GM18498 (cell line): ENCODE measurements around the gene COTL1.
"Not testable (repeated sequence)": the region's sequence is repeated elsewhere in the genome, so short reads cannot be mapped to it uniquely, and the experiment has no call there.

Source experiments
- ATAC-seq: cut with Tn5 transposase; IDR thresholded peaks from one replicate; pipeline ENCODE4 v1.9.1; 2021; ENCODE audit warnings: mild to moderate bottlenecking, moderate library complexity; ENCODE audit not compliant: unreplicated experiment

The COTL1 gene

GRCh38 chr16:84643674-84644073 is 25.8 kb upstream of the COTL1 start:
- no peak for ATAC-seq

GRCh38 chr16:84643180-84643583 is 25.3 kb upstream of the COTL1 start:
- ATAC-seq, result no peak

- no peak for ATAC-seq
Measured at GRCh38 chr16:84641643-84642358, 23.9 kb upstream of the COTL1 start.

- ATAC-seq, result no peak
Measured at GRCh38 chr16:84640145-84640544, 22.3 kb upstream of the COTL1 start.

GRCh38 chr16:84638231-84638806 is 20.4 kb upstream of the COTL1 start:
- ATAC-seq, result no peak

- no peak for ATAC-seq
Measured at GRCh38 chr16:84637709-84638108, 19.8 kb upstream of the COTL1 start.

- no peak for ATAC-seq
Measured at GRCh38 chr16:84635702-84636101, 17.8 kb upstream of the COTL1 start.

GRCh38 chr16:84633622-84634021 is 15.7 kb upstream of the COTL1 start:
- no peak for ATAC-seq

- ATAC-seq, result not testable (repeated sequence)
Measured at GRCh38 chr16:84632862-84633261, 15.0 kb upstream of the COTL1 start.

- ATAC-seq, result no peak
Measured at GRCh38 chr16:84631886-84632285, 14.0 kb upstream of the COTL1 start.

GRCh38 chr16:84631153-84631466 is 13.2 kb upstream of the COTL1 start:
- no peak for ATAC-seq

- ATAC-seq, result no peak
Measured at GRCh38 chr16:84630446-84631152, 12.7 kb upstream of the COTL1 start.

- ATAC-seq, result no peak
Measured at GRCh38 chr16:84630009-84630408, 12.1 kb upstream of the COTL1 start.

GRCh38 chr16:84629580-84629979 is 11.7 kb upstream of the COTL1 start:
- ATAC-seq, result no peak

GRCh38 chr16:84628226-84628731 is 10.4 kb upstream of the COTL1 start:
- no peak for ATAC-seq

- ATAC-seq, result no peak
Measured at GRCh38 chr16:84625556-84625955, 7.7 kb upstream of the COTL1 start.

- not testable (repeated sequence) for ATAC-seq
Measured at GRCh38 chr16:84620913-84621312, 3.0 kb upstream of the COTL1 start.

GRCh38 chr16:84618581-84619460 is 943 bp upstream of the COTL1 start:
- ATAC-seq, result no peak

- peak; percentile 27 for ATAC-seq
Measured at GRCh38 chr16:84617041-84617790, 662 bp downstream of the COTL1 start.

- ATAC-seq, result no peak
Measured at GRCh38 chr16:84616515-84616914, 1.4 kb downstream of the COTL1 start.
